Measurements from ENCODE around the gene HPSE2.

DNA sequence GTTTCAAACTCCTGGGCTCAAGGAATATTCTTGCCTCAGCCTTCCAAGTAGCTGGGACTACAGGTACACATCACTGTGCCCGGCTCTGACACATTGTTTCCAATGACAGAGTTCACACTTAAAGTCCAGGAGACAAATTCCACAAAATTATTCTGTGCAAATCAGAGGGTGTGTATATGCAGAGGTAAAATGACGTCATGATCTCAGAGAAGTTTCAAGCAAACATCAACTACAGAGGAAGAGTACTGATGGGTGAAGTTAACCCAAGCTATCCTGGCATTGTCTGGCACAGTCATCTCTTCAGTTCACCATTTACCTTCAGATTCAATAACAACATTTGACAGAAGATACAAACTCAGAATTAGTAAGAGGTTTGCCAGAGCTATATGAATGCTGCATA lies 388.9 kb downstream of the HPSE2 start:
- TF ChIP-seq EZH2 (IDR thresholded peaks at IDR 0.05; ENCODE audit: insufficient read depth, poor library complexity, severe bottlenecking) (no peak), EZH2phosphoT487 (IDR thresholded peaks at IDR 0.05; ENCODE audit: insufficient read depth, low read depth) (no peak)

All from GM23248 (cell line).